NCI-H128 (cell line): ENCODE measurements around the gene GPR160.
"Not testable (repeated sequence)": the region's sequence is repeated elsewhere in the genome, so short reads cannot be mapped to it uniquely, and the experiment has no call there.

ENCODE experiments used
- DNase-seq: peaks from one replicate; lab custom pipeline; 2025; ENCODE audit not compliant: unreplicated experiment; lab: John Stamatoyannopoulos, UW

GPR160 gene, protein sequence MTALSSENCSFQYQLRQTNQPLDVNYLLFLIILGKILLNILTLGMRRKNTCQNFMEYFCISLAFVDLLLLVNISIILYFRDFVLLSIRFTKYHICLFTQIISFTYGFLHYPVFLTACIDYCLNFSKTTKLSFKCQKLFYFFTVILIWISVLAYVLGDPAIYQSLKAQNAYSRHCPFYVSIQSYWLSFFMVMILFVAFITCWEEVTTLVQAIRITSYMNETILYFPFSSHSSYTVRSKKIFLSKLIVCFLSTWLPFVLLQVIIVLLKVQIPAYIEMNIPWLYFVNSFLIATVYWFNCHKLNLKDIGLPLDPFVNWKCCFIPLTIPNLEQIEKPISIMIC

GRCh38 chr3:170037463-170038433 is at the start of gene GPR160:
Gene GPR160, plus strand, starts transcription at chr3:170037995. Its CDS starts 45,978 bp downstream, at chr3:170083973.
- DNase-seq = peak; percentile 47

DNA sequence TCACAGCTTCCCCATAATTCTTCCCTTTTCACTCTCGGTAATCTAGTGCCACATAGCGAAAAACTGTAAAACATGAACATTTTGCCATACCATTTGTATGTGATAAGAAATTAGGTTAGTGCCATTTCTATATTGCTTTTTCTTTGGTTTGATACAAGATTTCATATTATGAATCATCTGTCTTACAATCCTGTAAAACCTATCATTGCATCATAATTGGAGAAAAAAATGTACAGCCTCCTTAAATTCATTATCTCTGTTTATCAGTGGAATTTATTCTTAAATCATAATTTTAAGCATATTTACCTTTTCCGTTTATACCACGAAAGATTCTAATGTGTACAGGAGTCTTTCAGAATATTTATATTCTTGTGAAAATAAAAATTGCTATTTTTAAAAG is 47.4 kb upstream of the GPR160 start:
- no peak for DNase-seq

- DNase-seq = no peak
Measured at GRCh38 chr3:169992156-169992555, 45.6 kb upstream of the GPR160 start.

- DNase-seq = no peak
Measured at GRCh38 chr3:169992781-169993180, 45.0 kb upstream of the GPR160 start.

GRCh38 chr3:169993761-169994160 is 44.0 kb upstream of the GPR160 start:
- DNase-seq = no peak

DNA sequence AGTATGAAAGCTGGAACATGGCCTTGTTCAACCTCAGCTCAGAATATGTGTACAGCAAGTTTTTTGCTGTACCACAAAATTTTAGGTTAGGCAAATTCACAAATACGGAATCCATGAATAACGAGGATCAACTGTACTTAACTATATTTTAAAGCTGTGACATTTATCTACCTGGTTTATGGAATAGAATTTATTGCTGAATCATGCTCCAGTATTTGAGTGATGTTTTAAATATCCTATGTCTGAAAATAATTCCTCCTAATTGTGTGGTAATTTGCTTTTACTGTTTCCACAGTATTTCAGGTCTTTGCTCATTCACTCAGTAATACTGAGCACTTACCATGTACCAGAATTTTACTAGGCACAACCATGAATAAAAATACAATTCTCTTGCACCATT is 41.7 kb upstream of the GPR160 start:
- DNase-seq = no peak

GRCh38 chr3:169998668-169999131 is 39.1 kb upstream of the GPR160 start:
- DNase-seq = no peak

DNA sequence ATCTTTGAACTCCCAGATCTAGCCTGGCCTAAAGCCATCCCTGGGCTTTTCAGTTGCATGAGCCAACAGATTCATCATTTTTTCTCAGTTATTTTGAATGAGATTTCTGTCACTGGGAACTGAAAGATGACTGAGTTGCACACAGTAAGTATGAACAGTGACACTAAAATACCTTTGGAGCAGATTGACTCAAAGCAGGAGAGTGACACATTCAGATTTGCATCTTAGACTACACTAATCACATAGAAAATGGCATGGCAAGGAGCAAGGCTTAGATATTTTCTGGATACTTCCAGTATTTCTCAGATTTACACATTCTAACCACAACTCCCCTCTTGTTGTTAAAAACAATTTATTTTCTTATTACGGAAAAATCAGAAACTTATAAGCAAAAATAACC is 38.4 kb upstream of the GPR160 start:
- DNase-seq = no peak

DNA sequence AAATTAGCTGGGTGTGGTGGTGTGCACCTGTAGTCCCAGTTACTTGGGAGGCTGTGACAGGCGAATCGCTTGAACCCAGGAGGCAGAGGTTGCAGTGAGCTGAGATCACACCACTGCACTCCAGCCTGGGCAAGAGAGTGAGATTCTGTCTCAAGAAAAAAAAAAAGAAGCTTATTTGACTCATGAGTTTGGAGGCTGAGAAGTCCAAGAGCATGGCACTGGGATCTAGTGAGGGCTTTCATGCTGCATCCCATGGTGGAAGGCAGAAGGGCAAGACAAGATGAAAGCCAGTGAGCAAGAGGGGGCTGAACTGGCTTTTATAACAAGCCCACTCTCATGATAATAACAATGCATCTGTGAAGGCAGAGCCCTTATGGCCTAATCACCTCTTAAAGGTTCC is 37.7 kb upstream of the GPR160 start:
- no peak for DNase-seq

- no peak for DNase-seq
Measured at GRCh38 chr3:170002231-170002630, 35.6 kb upstream of the GPR160 start.

GRCh38 chr3:170002879-170003278 is 34.9 kb upstream of the GPR160 start:
- no peak for DNase-seq

DNA sequence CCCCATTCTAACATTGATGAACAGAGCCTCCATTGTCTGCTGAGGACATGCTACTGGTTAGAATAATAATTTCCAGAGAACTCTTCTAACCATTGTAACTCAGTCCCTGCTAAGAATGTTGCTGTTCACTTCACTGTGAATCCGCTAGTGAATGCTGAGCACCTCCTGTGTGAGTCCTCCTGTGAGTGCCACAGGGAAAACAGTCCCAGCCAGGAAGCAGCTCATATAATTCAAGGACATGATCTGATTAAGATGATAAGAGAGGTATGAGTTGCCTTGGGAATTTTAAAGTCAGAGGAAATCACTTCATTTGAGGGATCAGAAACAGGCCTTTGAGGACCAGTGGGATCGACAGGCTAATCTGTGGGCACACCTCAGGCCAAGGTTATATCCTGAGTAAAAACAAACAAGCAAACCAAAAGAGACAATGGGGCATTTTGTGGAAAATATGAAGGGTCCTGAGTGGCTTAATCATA is 33.9 kb upstream of the GPR160 start:
- no peak for DNase-seq

DNA sequence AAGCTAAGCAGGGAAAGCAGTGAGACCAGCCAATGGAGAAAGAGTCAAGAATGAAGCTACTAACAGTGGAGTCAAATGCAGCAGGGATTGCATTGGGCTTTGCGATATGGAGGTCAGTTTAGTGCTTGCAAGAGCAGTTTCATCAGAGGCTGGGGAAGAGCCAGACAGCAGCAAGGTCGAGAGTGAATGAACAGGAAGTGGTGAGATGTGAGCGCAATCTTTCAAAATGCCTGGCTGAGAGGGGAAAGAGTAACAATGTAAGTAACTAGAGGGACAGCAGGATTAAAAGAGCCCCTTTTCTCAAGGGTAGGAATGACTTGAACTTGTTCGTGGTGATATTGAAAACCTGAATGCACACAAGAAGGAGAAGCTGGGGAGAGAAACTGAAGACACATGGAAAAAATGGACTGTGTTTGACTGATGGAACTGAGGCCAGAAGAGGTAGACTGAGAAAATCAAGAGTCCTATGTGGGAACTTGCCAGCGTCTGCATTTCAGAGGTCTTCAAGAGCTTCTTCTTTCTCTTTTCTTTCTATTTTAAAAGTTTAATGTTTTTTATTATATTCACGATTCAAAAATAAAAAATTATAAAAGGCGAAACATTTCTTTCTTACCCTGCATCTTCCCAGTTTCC is 30.6 kb upstream of the GPR160 start:
- no peak for DNase-seq

- no peak for DNase-seq
Measured at GRCh38 chr3:170010498-170010897, 27.3 kb upstream of the GPR160 start.

DNA sequence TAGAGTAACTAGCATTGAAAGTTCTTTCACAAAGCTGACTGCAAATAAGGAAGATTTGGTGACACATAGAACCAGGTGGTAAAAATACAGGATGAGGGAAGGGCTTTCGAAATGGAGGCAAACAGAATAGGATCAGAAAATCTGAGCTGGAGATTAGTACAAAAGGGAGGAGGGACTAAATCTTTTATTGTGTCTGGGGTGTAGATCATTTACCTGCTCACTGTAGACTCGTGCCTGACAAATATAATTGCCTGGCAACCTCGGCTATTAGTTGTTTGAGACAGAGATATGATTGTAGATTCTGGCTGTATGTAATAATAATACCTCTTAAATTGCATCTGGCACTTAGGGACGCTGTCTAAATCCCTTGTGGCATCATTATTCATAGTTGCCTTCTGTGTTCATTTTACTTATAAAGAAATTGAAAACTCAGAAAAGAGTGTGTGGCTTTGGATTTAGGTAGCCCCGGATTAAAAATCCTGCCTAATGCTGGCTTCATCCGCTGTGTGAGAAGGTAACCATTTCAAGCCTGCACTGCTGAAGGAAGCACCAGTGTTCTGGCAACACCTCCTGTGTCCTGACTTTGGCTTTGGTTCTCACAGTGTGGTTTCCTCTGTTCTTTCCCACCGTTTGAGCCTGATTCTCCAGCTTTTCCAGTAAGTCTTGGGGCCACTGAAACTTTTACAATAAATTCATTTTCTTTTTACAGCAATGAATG is 25.0 kb upstream of the GPR160 start:
- no peak for DNase-seq

- DNase-seq = no peak
Measured at GRCh38 chr3:170016057-170016456, 21.7 kb upstream of the GPR160 start.

- not testable (repeated sequence) for DNase-seq
Measured at GRCh38 chr3:170019306-170019705, 18.5 kb upstream of the GPR160 start.

DNA sequence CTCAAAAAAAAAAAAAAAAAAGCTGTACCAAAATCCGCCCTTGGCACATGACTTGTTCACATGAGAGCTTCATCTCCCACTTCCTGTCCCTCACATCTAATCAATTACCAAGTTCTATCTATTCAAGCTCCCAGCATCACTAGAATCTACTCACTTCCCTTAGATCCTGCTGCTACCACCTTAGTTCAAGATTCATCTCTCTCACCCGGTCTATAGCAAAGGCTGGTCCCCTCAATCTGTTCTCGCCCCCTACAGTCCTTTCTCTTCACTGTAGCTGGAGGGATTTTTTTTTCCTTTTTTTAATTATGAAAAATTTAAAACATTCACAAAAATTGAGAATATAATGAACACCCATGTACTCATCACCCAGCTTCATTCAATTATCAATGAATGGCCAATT is 16.7 kb upstream of the GPR160 start:
- DNase-seq = no peak

- DNase-seq = no peak
Measured at GRCh38 chr3:170022336-170022735, 15.5 kb upstream of the GPR160 start.

DNA sequence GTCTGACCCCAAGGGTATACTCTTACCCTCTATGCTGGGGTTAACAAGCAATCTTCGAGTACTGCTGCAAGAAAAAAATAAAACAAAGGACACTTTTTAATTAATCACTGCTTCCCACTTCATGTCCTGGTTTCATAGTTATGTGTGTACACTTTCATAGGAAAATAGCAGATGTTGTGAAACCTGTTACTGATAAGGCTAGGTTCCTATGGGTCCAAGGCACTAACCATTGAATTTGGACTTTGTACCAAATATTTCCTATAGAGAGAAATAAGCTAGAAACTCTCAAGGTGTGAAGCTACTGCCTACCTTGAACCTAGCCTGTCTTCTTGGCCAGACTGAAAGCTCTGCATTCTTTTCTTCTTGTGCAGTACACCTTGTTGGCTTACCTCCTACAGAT is 14.6 kb upstream of the GPR160 start:
- no peak for DNase-seq

- no peak for DNase-seq
Measured at GRCh38 chr3:170024581-170024980, 13.2 kb upstream of the GPR160 start.
